Glutamatergic neuron (in vitro differentiated cells): ENCODE measurements around the gene ZNF185. TPM values are rescaled to one million over a fixed set of nuclear protein-coding genes. Genes with fewer than 3 reads are reported as not detected.

ENCODE experiments used
- DNase-seq: peaks from one replicate; pipeline ENCODE4 v3.0.0; 2022
- H3K27ac Mint-ChIP-seq: one replicate; pipeline ENCODE4 v1.8.0; 2020; ENCODE audit warnings: mild to moderate bottlenecking, mixed read lengths, inconsistent platforms; ENCODE audit not compliant: unreplicated experiment
- H3K27me3 Mint-ChIP-seq: one replicate; pipeline ENCODE4 v1.8.0; 2020; ENCODE audit warnings: mild to moderate bottlenecking, moderate library complexity, mixed read lengths, inconsistent platforms; ENCODE audit not compliant: unreplicated experiment
- H3K36me3 Mint-ChIP-seq: one replicate; pipeline ENCODE4 v1.8.0; 2020; ENCODE audit warnings: mild to moderate bottlenecking, mixed read lengths, inconsistent platforms; ENCODE audit not compliant: unreplicated experiment
- H3K4me1 Mint-ChIP-seq: one replicate; pipeline ENCODE4 v1.8.0; 2020; ENCODE audit warnings: mild to moderate bottlenecking, low read depth, mixed read lengths, inconsistent platforms; ENCODE audit not compliant: unreplicated experiment
- H3K4me3 Mint-ChIP-seq: one replicate; pipeline ENCODE4 v1.8.0; 2020; ENCODE audit warnings: mild to moderate bottlenecking, mixed read lengths, inconsistent platforms; ENCODE audit not compliant: unreplicated experiment
- H3K9me3 Mint-ChIP-seq: one replicate; pipeline ENCODE4 v1.8.0; 2020; ENCODE audit warnings: mild to moderate bottlenecking, moderate library complexity, mixed read lengths, inconsistent platforms; ENCODE audit not compliant: unreplicated experiment
- CTCF ChIP-seq: fragments of 200-600 bp; sonication (generic); IDR thresholded peaks from one replicate; pipeline ENCODE4 v1.5.0; 2021; ENCODE audit not compliant: partially characterized antibody, unreplicated experiment
- total RNA-seq: library from RNA; stranded (reverse); fragmentation: NEBNext Ultra II Directional; extraction: Animal tissue kit (Norgen Biotek cat#: 25700); gene quantifications from one replicate; pipeline ENCODE4 v1.2.1, GENCODE V29; 2021; ENCODE audit not compliant: unreplicated experiment

ZNF185 gene
- total RNA-seq, 1 donor from 2014 or later = 1.1 TPM

DNA sequence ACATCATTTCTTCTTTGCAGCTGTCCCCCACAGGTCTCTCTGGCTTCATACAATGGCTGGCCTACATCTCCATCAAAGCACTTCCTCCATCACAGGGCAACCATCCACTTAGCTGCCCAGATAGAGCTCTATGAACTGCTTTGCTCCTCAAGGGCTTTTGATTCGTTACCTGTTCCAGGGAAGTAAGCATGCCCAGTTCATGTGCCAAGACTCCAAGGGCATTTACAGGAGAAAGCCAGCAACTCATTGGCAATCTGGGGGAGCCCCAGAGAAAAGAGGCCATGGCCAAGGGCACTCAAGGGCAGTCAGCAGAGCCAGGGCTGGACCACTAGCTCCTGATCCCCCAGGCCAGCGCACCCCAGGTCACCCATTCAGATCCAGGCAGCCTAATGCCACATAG is 24.5 kb upstream of the ZNF185 start:
- Mint-ChIP-seq H3K9me3 (peaks cover 3% of the 10 kb centered on the region), H3K27me3 (peaks cover 2% of the 10 kb centered on the region), H3K4me3 (no peak overlapping the region), H3K36me3 (peaks cover 5% of the 10 kb centered on the region), H3K27ac (no peak overlapping the region), H3K4me1 (no peaks in the 10 kb centered on the region)
- no peak for DNase-seq
- TF ChIP-seq CTCF = no peak

- peaks cover 5% of the 10 kb centered on the region for H3K36me3 Mint-ChIP-seq
- no peak for TF ChIP-seq CTCF
- H3K4me3 Mint-ChIP-seq = no peak overlapping the region
- H3K27ac Mint-ChIP-seq = no peak overlapping the region
- no peak for DNase-seq
- H3K27me3 Mint-ChIP-seq = peaks cover 2% of the 10 kb centered on the region
- H3K4me1 Mint-ChIP-seq = no peaks in the 10 kb centered on the region
- peaks cover 3% of the 10 kb centered on the region for H3K9me3 Mint-ChIP-seq
These were observed 20.7 kb upstream of the ZNF185 start for GRCh38 chrX:152876931-152877840.

GRCh38 chrX:152878976-152879755 is 18.7 kb upstream of the ZNF185 start:
- Mint-ChIP-seq H3K36me3 (peaks cover 5% of the 10 kb centered on the region), H3K27me3 (peaks cover 2% of the 10 kb centered on the region), H3K4me3 (no peak overlapping the region), H3K27ac (no peak overlapping the region), H3K9me3 (no peaks in the 10 kb centered on the region), H3K4me1 (no peaks in the 10 kb centered on the region)
- no peak for TF ChIP-seq CTCF
- no peak for DNase-seq

DNA sequence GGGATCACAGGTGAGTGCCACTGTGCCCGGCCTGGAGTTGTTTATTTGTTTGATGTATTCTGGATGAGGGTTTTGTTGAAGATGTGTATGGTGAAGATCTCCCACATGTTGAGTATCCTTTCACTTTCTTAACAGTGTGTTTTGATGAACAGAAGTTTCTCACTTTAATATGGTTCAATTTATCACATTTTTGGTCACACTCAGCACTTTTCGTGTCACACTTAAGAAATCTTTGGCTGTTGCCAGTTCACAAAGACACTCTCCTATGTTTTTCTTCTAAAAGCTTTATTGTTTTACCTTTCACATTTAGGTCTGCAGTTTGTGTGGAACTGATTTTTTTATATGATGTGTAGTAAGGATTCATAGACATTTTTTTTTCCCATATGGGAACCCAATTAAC is 16.6 kb upstream of the ZNF185 start:
- no peak for TF ChIP-seq CTCF
- Mint-ChIP-seq H3K4me3 (no peak overlapping the region), H3K27me3 (peaks cover 2% of the 10 kb centered on the region), H3K36me3 (no peaks in the 10 kb centered on the region), H3K27ac (no peak overlapping the region), H3K9me3 (no peaks in the 10 kb centered on the region), H3K4me1 (no peaks in the 10 kb centered on the region)
- DNase-seq = no peak
